ENCODE measurements around the gene TYMS.

The TYMS gene

GRCh38 chr18:653512-653911, 3.9 kb upstream of the TYMS start:
- CTCF ChIA-PET = interaction anchor here (1.4 to 2.3 kb wide), 2 partner anchors 28 to 186 kb away, joined by 3 to 4 read pairs; no protein-coding TSS in a partner anchor
- no peak for TF ChIP-seq CTCF (IDR thresholded peaks at IDR 0.05; ENCODE audit: control extremely low read depth, extremely low read depth, low read depth, missing control alignments)
- POLR2A ChIA-PET = no interaction called here
- no peak for DNase-seq (ENCODE audit: extremely low spot score)

GRCh38 chr18:654601-655000, 2.9 kb upstream of the TYMS start:
- DNase-seq (ENCODE audit: extremely low spot score) = no peak
- ChIA-PET POLR2A (no interaction called here), CTCF (interaction anchor here (0.8 to 2.3 kb wide), 5 partner anchors 29 to 186 kb away, joined by 3 to 8 read pairs (median 4); no protein-coding TSS in a partner anchor)
- no peak for TF ChIP-seq CTCF (IDR thresholded peaks at IDR 0.05; ENCODE audit: control extremely low read depth, extremely low read depth, low read depth, missing control alignments)

GRCh38 chr18:655445-655844, 2.0 kb upstream of the TYMS start:
- POLR2A ChIA-PET = interaction anchor here (0.6 to 0.7 kb wide), 3 partner anchors 110 to 408 kb away, joined by 3 to 5 read pairs (median 4); no protein-coding TSS in a partner anchor
- DNase-seq (ENCODE audit: extremely low spot score) = no peak
- no peak for TF ChIP-seq CTCF (IDR thresholded peaks at IDR 0.05; ENCODE audit: control extremely low read depth, extremely low read depth, low read depth, missing control alignments)
- CTCF ChIA-PET = interaction anchor here (2.0 kb wide), 1 partner anchor 31 kb away, joined by 8 read pairs; no protein-coding TSS in a partner anchor

GRCh38 chr18:658001-658946, 821 bp downstream of the TYMS start:
- CTCF ChIA-PET = interaction anchor here (0.7 to 4.3 kb wide), 15 partner anchors 8 to 391 kb away, joined by 3 to 17 read pairs (median 4); partner anchors contain the start of genes ENOSF1 and THOC1
- peak; percentile 82 for DNase-seq (ENCODE audit: extremely low spot score)
- POLR2A ChIA-PET = interaction anchor here (1.4 kb wide), 1 partner anchor 12 kb away, joined by 6 read pairs; no protein-coding TSS in a partner anchor
- TF ChIP-seq CTCF (IDR thresholded peaks at IDR 0.05; ENCODE audit: control extremely low read depth, extremely low read depth, low read depth, missing control alignments) = no peak

- POLR2A ChIA-PET = no interaction called here
- no peak for DNase-seq (ENCODE audit: extremely low spot score)
- no peak for TF ChIP-seq CTCF (IDR thresholded peaks at IDR 0.05; ENCODE audit: control extremely low read depth, extremely low read depth, low read depth, missing control alignments)
- CTCF ChIA-PET = interaction anchor here (0.7 to 4.3 kb wide), 12 partner anchors 9 to 180 kb away, joined by 3 to 17 read pairs (median 4); partner anchors contain the start of gene ENOSF1
These were observed 1.6 kb downstream of the TYMS start for GRCh38 chr18:658947-659533.

- ChIA-PET CTCF (interaction anchor here (1.0 to 4.3 kb wide), 5 partner anchors 11 to 171 kb away, joined by 3 to 17 read pairs (median 4); partner anchors contain the start of gene ENOSF1), POLR2A (no interaction called here)
- TF ChIP-seq CTCF (IDR thresholded peaks at IDR 0.05; ENCODE audit: control extremely low read depth, extremely low read depth, low read depth, missing control alignments) = no peak
- no peak for DNase-seq (ENCODE audit: extremely low spot score)
These were observed 2.1 kb downstream of the TYMS start for GRCh38 chr18:659597-659996.
